Measurements from ENCODE around the gene OR10X1. TPM values are rescaled to one million over a fixed set of nuclear protein-coding genes. Genes with fewer than 3 reads are reported as not detected.

OR10X1 gene, protein sequence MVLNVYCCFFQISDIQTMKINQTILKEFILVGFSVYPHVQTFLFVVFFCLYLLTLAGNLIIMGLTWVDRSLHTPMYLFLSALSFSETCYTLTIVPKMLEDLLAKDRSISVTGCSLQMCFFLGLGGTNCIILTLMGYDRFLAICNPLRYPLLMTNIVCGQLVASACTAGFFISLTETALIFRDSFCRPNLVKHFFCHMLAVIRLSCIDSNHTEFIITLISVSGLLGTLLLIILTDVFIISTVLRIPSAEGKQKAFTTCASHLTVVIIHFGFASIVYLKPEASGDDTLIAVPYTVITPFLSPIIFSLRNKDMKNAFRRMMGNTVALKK
- total RNA-seq: not detected

DNA sequence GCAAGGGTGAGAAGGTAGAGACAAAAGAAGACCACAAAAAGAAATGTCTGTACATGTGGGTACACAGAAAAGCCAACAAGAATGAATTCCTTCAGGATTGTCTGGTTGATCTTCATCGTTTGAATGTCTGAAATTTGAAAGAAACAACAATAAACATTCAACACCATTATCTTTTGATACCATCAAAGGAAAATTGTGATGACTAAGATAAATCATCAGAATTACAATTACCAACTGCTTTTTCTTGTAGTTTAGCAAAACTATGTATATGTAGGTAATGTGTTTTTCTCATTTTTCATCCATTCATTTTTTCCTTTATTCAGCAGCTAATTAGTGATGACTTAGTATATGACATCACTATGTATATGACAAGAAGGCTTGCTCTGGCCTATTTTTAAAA lies at the start of gene OR10X1:
OR10X1 (minus strand) TSS at position 167 of the 400 bp plus-strand sequence; CDS start at position 167, 0 bp downstream.
- H3K36me3 ChIP-seq: no peaks in the 10 kb centered on the region
- TF ChIP-seq, protein P1, sequence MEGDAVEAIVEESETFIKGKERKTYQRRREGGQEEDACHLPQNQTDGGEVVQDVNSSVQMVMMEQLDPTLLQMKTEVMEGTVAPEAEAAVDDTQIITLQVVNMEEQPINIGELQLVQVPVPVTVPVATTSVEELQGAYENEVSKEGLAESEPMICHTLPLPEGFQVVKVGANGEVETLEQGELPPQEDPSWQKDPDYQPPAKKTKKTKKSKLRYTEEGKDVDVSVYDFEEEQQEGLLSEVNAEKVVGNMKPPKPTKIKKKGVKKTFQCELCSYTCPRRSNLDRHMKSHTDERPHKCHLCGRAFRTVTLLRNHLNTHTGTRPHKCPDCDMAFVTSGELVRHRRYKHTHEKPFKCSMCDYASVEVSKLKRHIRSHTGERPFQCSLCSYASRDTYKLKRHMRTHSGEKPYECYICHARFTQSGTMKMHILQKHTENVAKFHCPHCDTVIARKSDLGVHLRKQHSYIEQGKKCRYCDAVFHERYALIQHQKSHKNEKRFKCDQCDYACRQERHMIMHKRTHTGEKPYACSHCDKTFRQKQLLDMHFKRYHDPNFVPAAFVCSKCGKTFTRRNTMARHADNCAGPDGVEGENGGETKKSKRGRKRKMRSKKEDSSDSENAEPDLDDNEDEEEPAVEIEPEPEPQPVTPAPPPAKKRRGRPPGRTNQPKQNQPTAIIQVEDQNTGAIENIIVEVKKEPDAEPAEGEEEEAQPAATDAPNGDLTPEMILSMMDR (IDR thresholded peaks at IDR 0.05): no peak
- no peak for ATAC-seq (ENCODE audit: insufficient number of reproducible peaks, low FRiP score, low read depth)
- no peaks in the 10 kb centered on the region for H3K27me3 ChIP-seq (replicated peaks; ENCODE audit: insufficient read depth)
- H3K4me1 ChIP-seq (ENCODE audit: control insufficient read depth in 1 of 2, low read depth in 2 of 2): no peaks in the 10 kb centered on the region
- H3K4me3 ChIP-seq: no peak within 1 kb of the TSS
- no peak for DNase-seq (ENCODE audit: low spot score)
- H3K27ac ChIP-seq: no peak within 1 kb of the TSS
- no peaks in the 10 kb centered on the region for H3K9me3 ChIP-seq

DNA sequence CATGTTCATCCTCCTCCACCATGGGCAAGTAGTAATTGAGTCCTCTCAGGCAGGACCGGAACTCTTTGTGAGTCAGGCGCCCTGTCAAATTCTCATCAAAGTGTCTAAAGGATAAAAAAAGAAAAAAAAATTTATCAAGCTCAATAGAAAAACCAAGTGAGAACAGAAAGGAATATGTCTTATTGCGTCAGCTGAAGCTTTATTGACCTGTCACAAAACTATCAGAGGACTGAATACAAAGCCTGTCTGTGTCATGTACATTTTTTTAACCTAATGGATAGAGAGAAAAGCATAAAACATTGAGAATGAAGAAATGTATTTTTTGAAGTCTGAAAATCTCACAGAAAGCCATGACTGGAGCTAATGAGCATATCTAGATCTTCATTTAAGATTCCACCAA lies 34.1 kb upstream of the OR10X1 start:
- H3K4me3 ChIP-seq: no peak overlapping the region
- DNase-seq (ENCODE audit: low spot score) (no peak), ATAC-seq (ENCODE audit: insufficient number of reproducible peaks, low FRiP score, low read depth) (no peak)
- H3K27me3 ChIP-seq (replicated peaks; ENCODE audit: insufficient read depth): no peaks in the 10 kb centered on the region
- TF ChIP-seq, protein P1 (IDR thresholded peaks at IDR 0.05): no peak
- H3K4me1 ChIP-seq (ENCODE audit: control insufficient read depth in 1 of 2, low read depth in 2 of 2): no peaks in the 10 kb centered on the region
- no peaks in the 10 kb centered on the region for H3K9me3 ChIP-seq
- no peaks in the 10 kb centered on the region for H3K36me3 ChIP-seq
- H3K27ac ChIP-seq: no peak overlapping the region

DNA sequence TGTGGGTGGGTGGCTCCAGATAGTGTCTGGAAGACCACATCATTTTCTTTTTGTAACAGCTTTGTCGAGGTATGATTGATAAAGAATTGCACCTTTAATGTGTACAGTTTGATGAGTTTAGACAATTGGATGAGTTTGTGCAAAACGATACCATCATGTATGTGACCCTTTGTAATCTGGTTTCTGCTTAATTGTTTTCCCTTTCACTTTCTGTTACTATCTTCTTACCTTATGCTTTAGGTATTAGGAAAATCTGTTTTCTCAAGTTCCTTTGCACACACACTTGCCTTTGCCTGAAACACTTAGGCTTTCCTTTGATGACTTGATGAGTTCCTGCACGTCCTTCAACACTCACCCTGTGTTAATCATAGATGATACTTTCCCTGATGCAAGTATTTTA lies 32.2 kb upstream of the OR10X1 start:
- TF ChIP-seq, protein P1 (IDR thresholded peaks at IDR 0.05): no peak
- no peak for DNase-seq (ENCODE audit: low spot score)
- H3K27ac ChIP-seq: no peak overlapping the region
- no peak for ATAC-seq (ENCODE audit: insufficient number of reproducible peaks, low FRiP score, low read depth)
- H3K36me3 ChIP-seq: no peaks in the 10 kb centered on the region
- no peak overlapping the region for H3K4me3 ChIP-seq
- no peaks in the 10 kb centered on the region for H3K27me3 ChIP-seq (replicated peaks; ENCODE audit: insufficient read depth)
- H3K4me1 ChIP-seq (ENCODE audit: control insufficient read depth in 1 of 2, low read depth in 2 of 2): no peaks in the 10 kb centered on the region
- no peaks in the 10 kb centered on the region for H3K9me3 ChIP-seq

DNA sequence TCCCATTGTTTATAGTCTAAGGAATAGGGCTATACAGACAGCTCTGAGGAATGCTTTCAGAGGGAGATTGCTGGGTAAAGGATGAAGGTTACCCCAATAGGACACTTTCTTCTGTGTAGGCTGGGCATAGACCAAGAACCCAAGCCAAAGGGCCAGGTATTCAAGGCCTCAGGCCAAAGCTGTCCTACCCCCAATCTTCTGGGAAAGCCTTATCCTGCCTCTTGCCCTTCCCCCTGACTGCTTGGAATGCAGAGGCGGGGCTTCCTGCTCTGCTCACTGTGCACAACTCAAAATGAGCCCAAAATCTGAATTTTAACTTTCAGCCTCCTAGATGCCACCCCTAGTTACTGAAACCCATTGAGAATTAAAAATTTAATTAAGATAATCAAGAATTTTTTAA lies 27.6 kb upstream of the OR10X1 start:
- DNase-seq (ENCODE audit: low spot score) (no peak), ATAC-seq (ENCODE audit: insufficient number of reproducible peaks, low FRiP score, low read depth) (no peak)
- no peak overlapping the region for H3K4me3 ChIP-seq
- H3K9me3 ChIP-seq: no peaks in the 10 kb centered on the region
- no peak overlapping the region for H3K27ac ChIP-seq
- H3K36me3 ChIP-seq: no peaks in the 10 kb centered on the region
- no peaks in the 10 kb centered on the region for H3K4me1 ChIP-seq (ENCODE audit: control insufficient read depth in 1 of 2, low read depth in 2 of 2)
- TF ChIP-seq, protein P1 (IDR thresholded peaks at IDR 0.05): no peak
- no peaks in the 10 kb centered on the region for H3K27me3 ChIP-seq (replicated peaks; ENCODE audit: insufficient read depth)

DNA sequence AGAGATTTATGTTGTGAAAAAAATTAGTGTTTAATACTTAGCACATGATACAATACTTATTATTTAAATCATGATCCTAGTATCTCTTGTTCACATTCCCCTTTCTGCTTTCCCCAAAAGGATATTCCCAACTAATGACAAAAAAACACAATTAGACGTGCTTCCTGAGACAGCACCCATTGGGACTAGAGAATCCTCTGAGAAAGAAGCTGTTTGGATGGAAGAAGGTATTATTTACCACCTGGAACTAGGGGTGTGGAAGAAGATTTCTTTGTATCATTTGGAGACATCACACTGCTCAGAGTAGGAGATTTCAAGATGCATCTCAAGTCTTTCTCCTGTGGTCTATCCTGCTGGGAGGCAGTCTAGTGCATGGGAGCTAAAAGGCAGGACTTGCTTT lies 25.3 kb upstream of the OR10X1 start, which contains the start of gene OR10Z1:
OR10Z1 (plus strand) TSS at position 301 of the 400 bp plus-strand sequence. CDS start 1,171 bp downstream, outside the sequence.
- H3K27me3 ChIP-seq (replicated peaks; ENCODE audit: insufficient read depth): no peaks in the 10 kb centered on the region
- H3K27ac ChIP-seq: no peak within 1 kb of the TSS
- no peaks in the 10 kb centered on the region for H3K4me1 ChIP-seq (ENCODE audit: control insufficient read depth in 1 of 2, low read depth in 2 of 2)
- TF ChIP-seq, protein P1 (IDR thresholded peaks at IDR 0.05): no peak
- ATAC-seq (ENCODE audit: insufficient number of reproducible peaks, low FRiP score, low read depth): no peak
- no peaks in the 10 kb centered on the region for H3K36me3 ChIP-seq
- H3K4me3 ChIP-seq: no peak within 1 kb of the TSS
- no peaks in the 10 kb centered on the region for H3K9me3 ChIP-seq
- DNase-seq (ENCODE audit: low spot score): no peak

Data from thoracic aorta (tissue), 2 donors.